Keratinocyte (primary cell): Measurements from ENCODE around the gene MBTD1. TPM values are rescaled to one million over a fixed set of nuclear protein-coding genes. Genes with fewer than 3 reads are reported as not detected.

Experiments used
- DNase-seq: peaks from one replicate; pipeline ENCODE4 v3.0.0-alpha.2; 2011; ENCODE audit warnings: low read depth, missing footprints, low spot score
- FAIRE-seq: peaks from 2 replicates; lab custom pipeline; 2011; peaks lifted over from hg19 to GRCh38; lab: Jason Lieb, UNC
- H2AFZ ChIP-seq: 2 replicates; pipeline ENCODE4 v1.6.0; 2012; ENCODE audit warnings: low read length, control low read depth, inconsistent platforms; ENCODE audit not compliant: control insufficient read depth
- H3K27ac ChIP-seq: 2 replicates; pipeline ENCODE4 v1.5.1; 2011; ENCODE audit warnings: low read length; ENCODE audit not compliant: control insufficient read depth, insufficient read depth
- H3K27me3 ChIP-seq: 3 replicates; pipeline ENCODE4 v1.6.0; 2011; ENCODE audit warnings: low read length; ENCODE audit not compliant: control insufficient read depth, insufficient read depth; ENCODE audit errors: extremely low read depth
- H3K36me3 ChIP-seq, 2 experiments: 2 replicates in 1 of 2; 3 replicates in 1 of 2; pipeline ENCODE4 v1.5.1; 2011; ENCODE audit warnings: low read length in 2 of 2, mild to moderate bottlenecking in 1 of 2; ENCODE audit not compliant: control insufficient read depth in 2 of 2, insufficient read depth in 2 of 2; ENCODE audit errors: extremely low read depth in 1 of 2
- H3K4me1 ChIP-seq: 3 replicates; pipeline ENCODE4 v1.5.1; 2011; ENCODE audit warnings: low read length; ENCODE audit not compliant: control insufficient read depth, insufficient read depth; ENCODE audit errors: extremely low read depth
- H3K4me2 ChIP-seq: 3 replicates; pipeline ENCODE4 v1.6.0; 2011; ENCODE audit warnings: low read depth, low read length; ENCODE audit not compliant: control insufficient read depth, insufficient read depth; ENCODE audit errors: extremely low read depth
- H3K4me3 ChIP-seq, 3 experiments: fragments of 200-600 bp in 1 of 3; sonication (generic) in 1 of 3; 2 replicates in 2 of 3; 3 replicates in 1 of 3; pipeline ENCODE4 v1.5.1; 2011 to 2016; ENCODE audit warnings: low read length in 3 of 3, mild to moderate bottlenecking in 3 of 3, control low read depth in 2 of 3, inconsistent platforms in 1 of 3, low read depth in 1 of 3, mixed read lengths in 1 of 3, mixed run types in 1 of 3, moderate library complexity in 1 of 3; ENCODE audit not compliant: control insufficient read depth in 2 of 3, insufficient read depth in 2 of 3; ENCODE audit errors: extremely low read depth in 1 of 3
- H3K79me2 ChIP-seq: 2 replicates; pipeline ENCODE4 v1.6.0; 2012; ENCODE audit warnings: low read length; ENCODE audit not compliant: control insufficient read depth, insufficient read depth
- H3K9ac ChIP-seq: 3 replicates; pipeline ENCODE4 v1.6.0; 2011; ENCODE audit warnings: low read length; ENCODE audit not compliant: control insufficient read depth, insufficient read depth; ENCODE audit errors: extremely low read depth
- H3K9me1 ChIP-seq: 3 replicates; pipeline ENCODE4 v1.6.0; 2011; ENCODE audit warnings: low read length; ENCODE audit not compliant: control insufficient read depth, insufficient read depth; ENCODE audit errors: extremely low read depth
- H3K9me3 ChIP-seq: 2 replicates; pipeline ENCODE4 v1.5.1; 2012; ENCODE audit warnings: low read depth, low read length; ENCODE audit not compliant: control insufficient read depth
- H4K20me1 ChIP-seq: 3 replicates; pipeline ENCODE4 v1.6.0; 2011; ENCODE audit warnings: low read length; ENCODE audit not compliant: control insufficient read depth, insufficient read depth; ENCODE audit errors: extremely low read depth
- CTCF ChIP-seq, 3 experiments: IDR thresholded peaks in 1 of 3; conservative IDR thresholded peaks in 1 of 3; optimal IDR thresholded peaks in 1 of 3; 2 replicates in 2 of 3; 3 replicates in 1 of 3; pipeline versions ENCODE3 to v1.5.1; 2011; ENCODE audit warnings: low read length in 3 of 3, mild to moderate bottlenecking in 3 of 3, moderate library complexity in 2 of 3, control low read depth in 1 of 3, inconsistent platforms in 1 of 3; ENCODE audit not compliant: insufficient read depth in 2 of 3; ENCODE audit errors: extremely low read depth in 1 of 3
- EZH2 ChIP-seq: IDR thresholded peaks from one replicate; pipeline ENCODE4 v1.6.1; 2012; ENCODE audit warnings: inconsistent platforms, mild to moderate bottlenecking, low read length, moderate library complexity
- dilution Hi-C: fragments of 300-500 bp; cut with MboI; formaldehyde crosslinking; loops from one replicate; pipeline ENCODE4 v1.7.0; 2020; ENCODE audit warnings: low sequenced_read_pairs; ENCODE audit not compliant: extremely low pct_ligation_motif_present
- polyA plus RNA-seq, 5 experiments: library from polyadenylated mRNA; depleted of rRNA in 3 of 5; stranded (reverse) in 3 of 5; stranded (forward) in 1 of 5; unstranded in 1 of 5; fragments of >200 nt; gene quantifications; 1 replicate in 1 of 5; 2 replicates in 3 of 5; 3 replicates in 1 of 5; pipeline versions ENCODE4 v1.2.1 to v1.2.3, GENCODE V29; 2011 to 2012; ENCODE audit warnings: missing spikeins in 2 of 5, low read depth in 1 of 5, low replicate concordance in 1 of 5

Gene MBTD1
- polyA plus RNA-seq, 1 donor (not counting 4 experiments of a cell fraction or from before 2014, with no cell fraction given), result 7.0 TPM

- DNase-seq (no peak), FAIRE-seq (no peak)
- no peak overlapping the region for H3K4me3 ChIP-seq
- H3K4me1 ChIP-seq, result no peaks in the 10 kb centered on the region
- H3K27ac ChIP-seq, result no peak overlapping the region
- no peak overlapping the region for H3K9ac ChIP-seq
- H3K79me2 ChIP-seq, result peaks cover 15% of the 10 kb centered on the region
- no peaks in the 10 kb centered on the region for H3K9me1 ChIP-seq
- H3K27me3 ChIP-seq, result no peaks in the 10 kb centered on the region
- dilution Hi-C loops, result no loop called here
- no peak overlapping the region for H3K4me2 ChIP-seq
- no peak overlapping the region for H2AFZ ChIP-seq
- H3K9me3 ChIP-seq, result no peaks in the 10 kb centered on the region
- TF ChIP-seq EZH2, result no peak
- no peak for TF ChIP-seq CTCF (optimal IDR thresholded peaks at IDR 0.05 in 1 of 3, IDR thresholded peaks at IDR 0.05 in 1 of 3, conservative IDR thresholded peaks at IDR 0.05 in 1 of 3; ENCODE audit: extremely low read depth in 1 of 3, insufficient read depth in 2 of 3, low read length in 3 of 3)
- peaks cover 15 to 43% of the 10 kb centered on the region in 2 experiments for H3K36me3 ChIP-seq
- H4K20me1 ChIP-seq, result peaks cover 3% of the 10 kb centered on the region
Observed at GRCh38 chr17:51272812-51273211, 13.0 kb upstream of the MBTD1 start.

GRCh38 chr17:51270636-51271035 lies 10.8 kb upstream of the MBTD1 start:
- no peaks in the 10 kb centered on the region for H3K9me1 ChIP-seq
- H3K79me2 ChIP-seq, result peaks cover 23% of the 10 kb centered on the region
- no peak overlapping the region for H3K4me2 ChIP-seq
- dilution Hi-C loops, result no loop called here
- H4K20me1 ChIP-seq, result no peaks in the 10 kb centered on the region
- DNase-seq (no peak), FAIRE-seq (no peak)
- no peaks in the 10 kb centered on the region for H3K9me3 ChIP-seq
- H2AFZ ChIP-seq, result no peak overlapping the region
- no peaks in the 10 kb centered on the region for H3K27me3 ChIP-seq
- H3K4me1 ChIP-seq, result no peaks in the 10 kb centered on the region
- H3K36me3 ChIP-seq, result peaks cover 14 to 27% of the 10 kb centered on the region in 2 experiments
- TF ChIP-seq CTCF (optimal IDR thresholded peaks at IDR 0.05 in 1 of 3, IDR thresholded peaks at IDR 0.05 in 1 of 3, conservative IDR thresholded peaks at IDR 0.05 in 1 of 3; ENCODE audit: extremely low read depth in 1 of 3, insufficient read depth in 2 of 3, low read length in 3 of 3) (no peak), EZH2 (no peak)
- H3K9ac ChIP-seq, result no peak overlapping the region
- no peak overlapping the region for H3K27ac ChIP-seq
- H3K4me3 ChIP-seq, result no peak overlapping the region
